Embryonic facial prominence (tissue), 1 donor: ENCODE measurements around the gene SARDH.

ENCODE experiments used
- DNase-seq: peaks from one replicate; pipeline ENCODE4 v3.0.0-alpha.2; 2016; ENCODE audit errors: extremely low spot score

Gene SARDH

GRCh38 chr9:133734590-133735414 lies 3.4 kb downstream of the SARDH start:
- DNase-seq = no peak

- no peak for DNase-seq
Observed at GRCh38 chr9:133733796-133734533, 4.2 kb downstream of the SARDH start.

GRCh38 chr9:133733421-133733795 lies 4.7 kb downstream of the SARDH start:
- DNase-seq = no peak

DNA sequence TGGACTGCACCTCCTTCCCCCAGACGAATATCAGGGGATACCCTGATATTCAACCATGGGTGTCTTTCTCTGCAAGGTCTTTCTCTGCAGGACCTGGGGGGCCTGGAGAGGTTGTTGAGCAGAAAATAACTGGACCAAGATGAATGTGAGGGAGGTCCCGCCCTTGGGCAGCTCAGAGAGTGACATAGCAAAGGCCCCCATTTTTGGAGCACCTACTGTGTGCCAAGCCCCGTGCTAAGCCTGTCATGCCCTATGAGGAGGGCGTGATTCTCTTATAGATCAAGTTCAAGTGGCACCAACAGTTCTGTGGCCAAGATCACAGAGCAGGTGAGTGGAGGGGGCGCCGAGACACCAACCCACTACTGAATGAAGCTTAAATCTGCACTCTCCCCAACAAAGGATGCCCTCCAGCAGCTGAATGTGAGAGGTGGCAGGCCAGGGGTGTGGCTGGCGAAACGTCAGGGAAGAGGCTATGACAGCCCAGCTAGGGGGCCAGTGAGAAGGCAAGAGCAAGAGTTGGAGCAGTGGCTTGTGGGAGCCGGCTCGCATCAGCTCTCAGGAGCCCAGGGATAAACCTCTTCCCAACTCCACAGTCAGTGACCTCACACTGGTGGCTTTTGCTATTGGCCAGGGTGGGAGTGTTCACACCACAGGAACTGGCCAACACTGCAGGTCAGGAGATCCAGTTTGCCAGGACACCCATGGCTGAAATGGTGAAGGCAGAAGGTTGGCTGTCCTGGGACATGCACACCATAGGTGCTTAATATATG lies 5.3 kb downstream of the SARDH start:
- no peak for DNase-seq

- DNase-seq = no peak
Observed at GRCh38 chr9:133731876-133732638, 6.1 kb downstream of the SARDH start.

DNA sequence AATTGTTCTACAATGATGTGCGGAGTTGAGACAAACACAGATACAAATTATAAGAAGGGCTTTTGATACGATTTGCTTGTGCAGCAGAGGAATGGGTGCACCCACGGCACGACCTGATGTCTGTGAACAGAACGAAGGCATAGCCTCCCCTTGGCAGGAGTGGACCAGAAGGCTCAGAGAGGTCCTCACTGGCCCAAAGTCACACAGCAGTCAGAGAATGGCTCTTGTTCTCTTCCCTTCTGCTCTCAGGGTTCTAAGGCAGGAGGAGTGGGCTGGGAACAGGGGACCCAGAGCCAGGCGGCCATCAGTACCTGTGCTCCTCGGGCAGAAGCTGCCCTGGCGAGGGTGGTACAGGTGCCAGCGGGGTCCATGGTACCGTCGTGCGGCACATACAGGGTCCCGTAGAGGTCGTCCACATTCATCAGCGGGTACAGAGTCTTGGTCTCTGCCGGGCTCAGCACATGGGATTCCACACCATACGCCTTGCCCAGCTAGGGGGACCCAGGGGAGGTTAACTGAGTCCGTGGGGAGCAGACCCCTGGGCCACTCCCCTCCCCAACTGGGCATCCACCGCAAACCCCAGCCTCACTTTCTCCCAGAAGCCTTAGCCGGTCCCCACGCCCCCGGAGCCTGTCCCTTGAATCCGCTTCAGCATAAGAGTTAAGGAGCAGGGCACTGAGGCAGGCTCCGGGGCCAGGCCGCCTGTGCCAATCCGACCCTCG lies 7.0 kb downstream of the SARDH start:
- DNase-seq = no peak

DNA sequence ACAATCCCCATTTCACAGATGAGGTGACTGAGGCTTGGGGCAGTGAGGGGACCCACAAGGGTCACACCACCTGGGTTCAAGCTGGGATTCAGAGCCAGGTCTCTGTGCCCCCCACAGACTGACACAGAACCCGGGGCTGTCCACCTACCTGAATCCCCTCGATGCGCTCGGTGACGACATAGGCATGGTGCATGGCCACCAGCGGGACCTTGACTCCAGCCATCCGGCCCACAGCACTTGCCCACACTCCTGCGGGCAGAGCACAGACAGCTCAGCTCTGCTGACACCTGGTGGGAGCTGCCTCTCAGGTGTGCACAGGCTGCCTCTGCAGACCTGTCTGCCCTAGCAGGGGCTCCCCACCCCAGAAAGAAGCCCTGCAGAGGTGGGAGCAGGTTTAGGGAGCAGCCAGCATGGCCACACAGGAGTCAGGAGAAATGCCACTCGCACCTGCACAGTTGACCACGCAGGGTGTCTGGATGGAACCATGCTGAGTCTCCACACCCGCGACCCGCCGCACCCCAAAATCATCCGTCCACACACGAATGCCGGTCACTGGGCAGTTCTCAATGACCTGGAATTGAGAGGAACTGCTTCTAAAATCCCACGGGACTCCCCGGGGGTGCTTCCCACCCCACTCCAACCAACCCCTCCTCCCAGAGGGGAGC lies 8.4 kb downstream of the SARDH start:
- no peak for DNase-seq

DNA sequence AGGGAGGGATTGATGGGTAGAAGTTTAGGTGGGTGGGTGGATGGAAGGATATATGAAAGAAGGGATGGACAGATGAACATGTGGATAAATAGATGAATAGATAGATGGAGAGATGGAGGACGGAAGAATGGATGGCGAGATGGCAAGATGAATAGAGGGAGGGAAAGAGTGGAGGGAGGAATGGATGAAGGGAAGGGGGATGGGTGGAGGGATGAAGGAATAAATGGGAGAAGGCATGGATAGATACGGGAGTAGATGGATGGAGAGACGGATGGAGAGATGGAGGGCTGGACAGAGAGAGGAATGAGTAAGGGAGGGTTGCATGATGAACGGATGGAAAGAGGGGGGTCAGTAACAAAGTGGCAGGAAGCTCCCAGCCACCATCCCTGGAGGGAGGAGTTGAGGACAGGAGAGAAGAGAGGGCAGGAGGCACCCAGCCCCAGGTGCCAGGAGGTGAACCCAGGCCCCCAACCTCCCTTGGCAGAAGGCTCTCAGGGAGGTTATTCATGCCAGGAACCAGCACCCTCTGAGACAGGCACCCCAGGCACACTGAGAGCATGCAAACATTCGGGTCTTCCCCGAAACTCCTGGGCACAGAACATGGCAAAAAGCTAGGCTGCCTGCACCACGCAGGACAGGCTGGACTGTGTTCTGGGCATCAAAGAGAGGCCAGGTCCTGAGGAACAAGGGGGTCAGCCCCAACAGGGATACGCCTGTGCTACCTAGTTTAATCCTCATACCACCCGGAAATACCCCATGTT lies 9.1 kb downstream of the SARDH start:
- no peak for DNase-seq

DNA sequence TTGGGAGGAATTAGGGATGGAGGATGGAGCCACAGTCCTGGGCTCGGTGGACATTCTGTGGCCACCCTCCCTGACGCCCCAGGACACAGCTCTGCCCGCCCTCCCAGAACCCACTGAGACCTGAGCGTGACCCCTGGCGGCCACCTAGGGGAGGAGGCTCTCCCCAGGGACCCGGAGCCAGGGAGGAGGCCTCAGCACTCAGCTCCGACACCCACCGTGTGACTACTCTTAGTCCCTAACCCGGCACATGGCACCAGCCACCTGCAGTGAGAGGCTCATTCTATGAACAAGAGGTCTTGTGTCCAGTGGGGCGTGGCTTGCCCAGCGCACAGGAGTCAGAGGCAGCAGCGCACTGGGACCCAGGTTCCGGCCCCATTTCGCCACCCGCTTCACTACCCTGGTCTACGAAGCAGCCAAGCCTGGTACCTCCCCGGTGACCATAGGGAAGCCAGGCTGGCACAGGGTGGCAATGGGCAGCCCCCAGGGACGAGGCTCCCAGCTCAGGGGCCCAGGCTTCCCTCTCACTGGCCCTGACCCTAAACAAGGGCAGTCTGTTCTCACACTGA lies 10.2 kb downstream of the SARDH start:
- DNase-seq = no peak

- DNase-seq = no peak
Observed at GRCh38 chr9:133727277-133727875, 10.8 kb downstream of the SARDH start.

- DNase-seq = no peak
Observed at GRCh38 chr9:133726401-133727276, 11.5 kb downstream of the SARDH start.

DNA sequence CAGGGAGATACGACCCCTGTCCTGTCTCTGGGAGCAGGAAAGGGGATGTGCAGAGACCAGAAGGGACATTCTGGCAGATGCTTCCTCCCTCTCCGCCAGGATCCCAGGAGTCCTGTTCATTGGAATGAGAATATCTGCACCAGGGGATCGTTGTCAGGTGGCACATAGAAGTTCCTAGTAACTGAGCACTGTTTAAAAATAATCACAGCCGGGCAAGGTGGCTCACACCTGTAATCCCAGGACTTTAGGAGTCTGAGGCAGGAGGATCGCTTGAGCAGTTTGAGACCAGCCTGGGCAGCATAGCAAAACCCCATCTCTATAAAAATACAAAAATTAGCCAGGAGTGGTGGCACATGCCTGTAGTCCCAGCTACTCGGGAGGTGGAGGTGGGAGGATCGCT lies 12.3 kb downstream of the SARDH start:
- no peak for DNase-seq

DNA sequence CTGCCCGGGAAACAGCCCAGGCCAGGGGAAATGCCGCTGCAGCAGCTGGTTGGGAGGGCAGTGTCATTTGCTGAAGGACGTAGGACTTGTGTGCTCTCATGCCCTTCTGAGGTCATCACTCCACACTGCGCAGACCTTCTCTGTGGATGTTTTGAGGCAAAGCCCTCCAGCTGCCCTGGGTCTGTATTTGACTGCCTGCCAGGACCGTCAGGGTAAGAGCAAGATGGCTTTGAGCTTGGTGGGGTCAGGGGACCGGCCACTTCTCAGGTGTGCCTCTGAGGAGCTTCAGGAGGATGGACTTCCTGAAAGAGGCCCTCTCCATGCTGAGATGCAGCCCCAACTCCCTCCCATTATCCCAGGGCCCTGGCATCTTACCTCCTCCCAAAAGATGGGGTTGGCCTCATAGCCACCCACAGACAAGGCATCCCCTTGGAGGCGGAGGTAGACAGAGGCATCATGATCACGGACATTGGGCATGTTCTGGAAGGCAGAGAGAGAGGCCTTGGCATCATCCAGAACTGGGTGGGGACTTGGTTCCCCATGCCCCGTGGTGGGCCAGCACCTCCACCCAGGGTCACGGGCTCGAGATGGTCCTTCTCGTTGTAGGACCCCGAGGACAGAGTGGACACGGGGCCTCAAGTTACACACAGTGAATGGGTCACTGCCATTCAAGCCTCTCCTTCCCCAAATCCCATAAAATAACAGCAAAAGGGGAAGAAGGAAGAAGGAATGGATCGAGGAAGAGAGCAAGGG lies 19.4 kb downstream of the SARDH start:
- no peak for DNase-seq

GRCh38 chr9:133717113-133718031 lies 20.8 kb downstream of the SARDH start:
- no peak for DNase-seq

DNA sequence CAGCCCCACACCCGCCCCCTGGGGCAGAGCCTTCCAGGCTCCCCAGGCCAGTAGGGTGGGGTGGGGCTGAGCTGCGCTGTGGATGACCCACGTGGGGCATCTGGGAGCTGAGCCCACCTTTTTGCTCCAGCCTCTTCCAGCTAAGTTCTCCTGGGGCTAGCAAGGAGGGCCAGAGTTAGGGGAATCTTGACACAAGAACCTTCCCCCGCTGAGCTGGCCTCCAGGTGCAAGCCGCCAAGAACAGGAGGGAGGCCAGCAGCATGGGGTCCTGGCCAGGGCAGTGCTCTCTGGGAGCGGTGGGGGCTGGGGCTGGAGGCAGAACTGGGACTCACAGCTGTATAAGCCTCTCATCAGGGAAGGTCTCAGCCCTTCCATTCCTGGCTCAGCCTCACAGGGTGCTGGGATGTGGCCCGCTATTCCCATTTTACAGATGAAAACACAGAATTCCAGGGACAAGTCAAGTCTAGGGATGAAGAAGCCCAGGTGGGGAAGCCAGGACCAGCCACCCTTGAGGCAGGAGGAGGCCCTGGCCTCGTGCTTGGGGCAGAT lies 21.5 kb downstream of the SARDH start:
- no peak for DNase-seq
